Thyroid gland (tissue), 4 donors: ENCODE measurements around the gene NRXN2.

Experiments used
- CTCF ChIP-seq, 6 experiments: fragments of 200-600 bp in 3 of 6; fragments of 450-650 bp in 3 of 6; sonication (generic) in 3 of 6; IDR thresholded peaks; one replicate each; pipeline ENCODE4 v1.5.1; 2016 to 2019; ENCODE audit warnings: antibody characterized with exemption in 6 of 6, mild to moderate bottlenecking in 2 of 6, inconsistent platforms in 1 of 6, moderate library complexity in 1 of 6
- POLR2A ChIP-seq, 2 donors: fragments of 450-650 bp; IDR thresholded peaks; one replicate each; pipeline ENCODE4 v1.6.1; 2017; ENCODE audit warnings: antibody characterized with exemption in 2 of 2, mild to moderate bottlenecking in 2 of 2, moderate library complexity in 1 of 2

GRCh38 chr11:64688534-64688982, 34.4 kb downstream of the NRXN2 start:
- peak; percentile 74 to 96 (median 92) for TF ChIP-seq CTCF (IDR thresholded peaks at IDR 0.05)
- no peak for TF ChIP-seq POLR2A (IDR thresholded peaks at IDR 0.05)
